Loucy (cell line): ENCODE measurements around the gene CMKLR1.

Experiments used
- EZH2phosphoT487 ChIP-seq: fragments of 200-600 bp; IDR thresholded peaks from 2 replicates; pipeline ENCODE4 v1.6.1; 2018; ENCODE audit warnings: antibody characterized with exemption, mild to moderate bottlenecking, moderate library complexity, borderline replicate concordance
- TF ChIP-seq, protein P1 (sequence below): fragments of 200-600 bp; sonication (generic); conservative IDR thresholded peaks from 2 replicates; pipeline ENCODE4 v1.5.1; 2014; ENCODE audit warnings: mild to moderate bottlenecking, antibody characterized with exemption, low read length

DNA sequence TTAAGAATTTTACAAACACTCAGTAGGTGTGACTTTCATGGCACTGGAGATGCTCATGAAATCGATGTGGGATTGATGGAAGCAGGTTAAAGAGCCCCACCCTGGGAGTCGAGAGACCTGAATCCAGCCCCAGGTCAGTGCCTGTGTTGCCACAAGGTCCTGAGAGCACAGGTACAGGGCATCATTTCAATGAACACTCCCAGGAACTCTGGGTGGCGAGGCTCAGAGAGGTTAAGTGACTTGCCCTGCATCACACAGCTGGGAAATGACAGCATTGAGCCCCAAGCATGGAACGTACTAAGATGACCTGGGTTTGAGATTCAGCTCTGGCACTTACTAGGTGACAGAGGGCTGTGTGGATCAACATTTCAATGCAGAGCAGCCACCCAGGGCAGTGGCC, 98.2 kb downstream of the CMKLR1 start:
- TF ChIP-seq, protein P1, sequence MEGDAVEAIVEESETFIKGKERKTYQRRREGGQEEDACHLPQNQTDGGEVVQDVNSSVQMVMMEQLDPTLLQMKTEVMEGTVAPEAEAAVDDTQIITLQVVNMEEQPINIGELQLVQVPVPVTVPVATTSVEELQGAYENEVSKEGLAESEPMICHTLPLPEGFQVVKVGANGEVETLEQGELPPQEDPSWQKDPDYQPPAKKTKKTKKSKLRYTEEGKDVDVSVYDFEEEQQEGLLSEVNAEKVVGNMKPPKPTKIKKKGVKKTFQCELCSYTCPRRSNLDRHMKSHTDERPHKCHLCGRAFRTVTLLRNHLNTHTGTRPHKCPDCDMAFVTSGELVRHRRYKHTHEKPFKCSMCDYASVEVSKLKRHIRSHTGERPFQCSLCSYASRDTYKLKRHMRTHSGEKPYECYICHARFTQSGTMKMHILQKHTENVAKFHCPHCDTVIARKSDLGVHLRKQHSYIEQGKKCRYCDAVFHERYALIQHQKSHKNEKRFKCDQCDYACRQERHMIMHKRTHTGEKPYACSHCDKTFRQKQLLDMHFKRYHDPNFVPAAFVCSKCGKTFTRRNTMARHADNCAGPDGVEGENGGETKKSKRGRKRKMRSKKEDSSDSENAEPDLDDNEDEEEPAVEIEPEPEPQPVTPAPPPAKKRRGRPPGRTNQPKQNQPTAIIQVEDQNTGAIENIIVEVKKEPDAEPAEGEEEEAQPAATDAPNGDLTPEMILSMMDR = no peak
- no peak for TF ChIP-seq EZH2phosphoT487
